GM12878 (cell line): ENCODE results near the gene PLPP3. TPM values are rescaled to one million over a fixed set of nuclear protein-coding genes. Genes with fewer than 3 reads are reported as not detected.
A peak's percentile ranks its signal among the peaks of the same experiment; 100 is the strongest.

Source experiments
- BHLHE40 ChIP-seq, 2 experiments: fragments of 450-650 bp in 1 of 2; IDR thresholded peaks; 2 replicates each; pipeline ENCODE4 v1.6.1; 2011 to 2017; ENCODE audit warnings: low read depth in 2 of 2, borderline replicate concordance in 1 of 2, improper control_type of control experiment in 1 of 2, low read length in 1 of 2, mild to moderate bottlenecking in 1 of 2
- DPF2 ChIP-seq: fragments of 450-650 bp; IDR thresholded peaks from 2 replicates; pipeline ENCODE4 v1.6.1; 2017; ENCODE audit warnings: mild to moderate bottlenecking
- FOS ChIP-seq: IDR thresholded peaks from 3 replicates; pipeline ENCODE4 v1.6.1; 2011; ENCODE audit warnings: borderline replicate concordance; ENCODE audit not compliant: insufficient read length; ENCODE audit errors: extremely low read depth
- IKZF1 ChIP-seq: fragments of 450-650 bp; conservative IDR thresholded peaks from 2 replicates; pipeline ENCODE4 v1.6.1; 2017; ENCODE audit warnings: antibody characterized with exemption, mild to moderate bottlenecking
- MEF2A ChIP-seq: IDR thresholded peaks from 2 replicates; pipeline ENCODE4 v1.6.1; 2011; ENCODE audit warnings: low read depth, mild to moderate bottlenecking, low read length, moderate library complexity; ENCODE audit not compliant: insufficient read depth
- MXI1 ChIP-seq: fragments of 150-350 bp; IDR thresholded peaks from 2 replicates; pipeline ENCODE4 v1.6.1; 2011; ENCODE audit warnings: low read depth, mild to moderate bottlenecking, inconsistent platforms, low read length, improper control_type of control experiment
- RELB ChIP-seq: fragments of 450-650 bp; IDR thresholded peaks from 2 replicates; pipeline ENCODE4 v1.6.1; 2017; ENCODE audit warnings: low read depth, mild to moderate bottlenecking, moderate library complexity
- SMARCA5 ChIP-seq: fragments of 450-650 bp; IDR thresholded peaks from 2 replicates; pipeline ENCODE4 v1.6.1; 2017; ENCODE audit warnings: mild to moderate bottlenecking
- TBL1XR1 ChIP-seq: IDR thresholded peaks from 2 replicates; pipeline ENCODE4 v1.6.1; 2012; ENCODE audit warnings: low read depth, low read length, improper control_type of control experiment
- polyA plus RNA-seq, 11 experiments: library from polyadenylated mRNA; depleted of rRNA in 4 of 11; unstranded in 6 of 11; stranded (reverse) in 5 of 11; fragments of >200 nt; fragmentation: Nextera tagmentation in 4 of 11; fragmentation: Illumina TruSeq in 1 of 11; extraction: Ambion mirVana in 4 of 11; extraction: Trizol in 1 of 11; gene quantifications; 1 replicate in 1 of 11; 2 replicates in 10 of 11; pipeline versions ENCODE4 v1.2.1 to v1.2.3, GENCODE V29; 2011 to 2016; ENCODE audit warnings: inconsistent platforms in 2 of 11, missing spikeins in 2 of 11, low read depth in 1 of 11
- total RNA-seq, 4 experiments: library from RNA; depleted of rRNA in 3 of 4; stranded (reverse); fragments of >200 nt in 3 of 4; fragmentation: Illumina TruSeq in 1 of 4; extraction: Trizol in 1 of 4; gene quantifications; 2 replicates each; pipeline versions ENCODE4 v1.2.1 to v1.2.3, GENCODE V29; 2013 to 2021
- TF ChIP-seq, protein P1 (sequence below): fragments of 450-650 bp; IDR thresholded peaks from 2 replicates; pipeline ENCODE4 v1.6.1; 2017; ENCODE audit warnings: borderline replicate concordance
- TF ChIP-seq, protein P2 (sequence below): fragments of 150-350 bp; IDR thresholded peaks from 2 replicates; pipeline ENCODE4 v1.6.1; 2016; ENCODE audit warnings: low read depth, low read length

Gene PLPP3
- total and polyA plus RNA-seq, 10 of the 15 experiments (the other 5 are each of a cell fraction or from before 2014, with no cell fraction given) = 6.4 to 26.8 (median 9.5) TPM

DNA sequence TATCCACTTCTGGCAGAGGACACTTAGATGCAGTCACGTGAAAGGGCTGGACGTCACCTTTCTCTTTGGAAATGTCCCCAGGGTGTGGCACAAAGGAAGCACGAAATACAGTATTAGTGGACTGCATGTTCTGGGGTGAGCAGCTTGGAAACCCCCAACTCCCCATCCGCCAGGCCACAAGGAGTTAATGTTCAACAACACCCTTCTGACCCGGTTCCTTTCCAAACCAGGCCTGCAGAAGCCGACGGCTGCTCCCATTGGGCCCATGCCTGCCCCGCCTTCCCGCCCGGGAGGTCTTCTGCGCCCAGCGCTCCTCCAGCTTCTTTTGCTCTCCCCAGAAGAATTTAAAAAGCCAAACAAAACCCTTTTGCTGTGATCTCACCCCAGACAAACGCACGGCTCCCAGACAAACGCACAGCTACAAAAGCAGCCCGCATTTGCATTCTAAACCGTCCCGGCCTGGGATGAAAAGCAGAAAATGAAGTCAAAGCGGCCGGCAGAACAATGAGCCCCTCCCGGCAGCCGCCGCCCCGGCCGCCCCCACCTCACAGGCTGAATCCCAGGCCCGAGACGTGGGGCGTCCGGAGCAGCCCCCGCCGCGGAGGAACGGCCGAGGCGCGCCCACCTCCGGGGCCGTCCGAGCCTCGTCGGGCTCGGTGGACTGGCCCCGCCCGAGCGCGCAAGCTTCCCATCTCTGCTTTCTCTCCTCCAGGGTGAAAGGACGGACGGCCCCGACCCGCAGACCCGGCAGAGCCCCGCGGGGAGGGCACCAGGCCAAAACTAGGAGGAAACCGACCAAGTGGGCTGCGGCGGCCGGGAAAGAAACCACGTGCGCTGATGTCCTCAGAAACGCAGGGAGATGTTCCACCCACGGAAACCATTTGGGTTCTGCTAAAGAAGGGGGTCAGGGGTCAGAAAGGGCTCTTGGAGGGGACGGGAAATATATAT is 101.9 kb downstream of the PLPP3 start (continued):
- TF ChIP-seq IKZF1 (peak; percentile 83), SMARCA5 (no peak), BHLHE40 (IDR thresholded peaks at IDR 0.05; ENCODE audit: borderline replicate concordance in 1 of 2, low read depth in 2 of 2, low read length in 1 of 2) (peak; percentile 73 to 89), TBL1XR1 (no peak), MXI1 (no peak), DPF2 (peak; percentile 45), RELB (peak; percentile 75), FOS (no peak), MEF2A (no peak)
- TF ChIP-seq, protein P1, sequence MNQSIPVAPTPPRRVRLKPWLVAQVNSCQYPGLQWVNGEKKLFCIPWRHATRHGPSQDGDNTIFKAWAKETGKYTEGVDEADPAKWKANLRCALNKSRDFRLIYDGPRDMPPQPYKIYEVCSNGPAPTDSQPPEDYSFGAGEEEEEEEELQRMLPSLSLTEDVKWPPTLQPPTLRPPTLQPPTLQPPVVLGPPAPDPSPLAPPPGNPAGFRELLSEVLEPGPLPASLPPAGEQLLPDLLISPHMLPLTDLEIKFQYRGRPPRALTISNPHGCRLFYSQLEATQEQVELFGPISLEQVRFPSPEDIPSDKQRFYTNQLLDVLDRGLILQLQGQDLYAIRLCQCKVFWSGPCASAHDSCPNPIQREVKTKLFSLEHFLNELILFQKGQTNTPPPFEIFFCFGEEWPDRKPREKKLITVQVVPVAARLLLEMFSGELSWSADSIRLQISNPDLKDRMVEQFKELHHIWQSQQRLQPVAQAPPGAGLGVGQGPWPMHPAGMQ = no peak
- TF ChIP-seq, protein P2, sequence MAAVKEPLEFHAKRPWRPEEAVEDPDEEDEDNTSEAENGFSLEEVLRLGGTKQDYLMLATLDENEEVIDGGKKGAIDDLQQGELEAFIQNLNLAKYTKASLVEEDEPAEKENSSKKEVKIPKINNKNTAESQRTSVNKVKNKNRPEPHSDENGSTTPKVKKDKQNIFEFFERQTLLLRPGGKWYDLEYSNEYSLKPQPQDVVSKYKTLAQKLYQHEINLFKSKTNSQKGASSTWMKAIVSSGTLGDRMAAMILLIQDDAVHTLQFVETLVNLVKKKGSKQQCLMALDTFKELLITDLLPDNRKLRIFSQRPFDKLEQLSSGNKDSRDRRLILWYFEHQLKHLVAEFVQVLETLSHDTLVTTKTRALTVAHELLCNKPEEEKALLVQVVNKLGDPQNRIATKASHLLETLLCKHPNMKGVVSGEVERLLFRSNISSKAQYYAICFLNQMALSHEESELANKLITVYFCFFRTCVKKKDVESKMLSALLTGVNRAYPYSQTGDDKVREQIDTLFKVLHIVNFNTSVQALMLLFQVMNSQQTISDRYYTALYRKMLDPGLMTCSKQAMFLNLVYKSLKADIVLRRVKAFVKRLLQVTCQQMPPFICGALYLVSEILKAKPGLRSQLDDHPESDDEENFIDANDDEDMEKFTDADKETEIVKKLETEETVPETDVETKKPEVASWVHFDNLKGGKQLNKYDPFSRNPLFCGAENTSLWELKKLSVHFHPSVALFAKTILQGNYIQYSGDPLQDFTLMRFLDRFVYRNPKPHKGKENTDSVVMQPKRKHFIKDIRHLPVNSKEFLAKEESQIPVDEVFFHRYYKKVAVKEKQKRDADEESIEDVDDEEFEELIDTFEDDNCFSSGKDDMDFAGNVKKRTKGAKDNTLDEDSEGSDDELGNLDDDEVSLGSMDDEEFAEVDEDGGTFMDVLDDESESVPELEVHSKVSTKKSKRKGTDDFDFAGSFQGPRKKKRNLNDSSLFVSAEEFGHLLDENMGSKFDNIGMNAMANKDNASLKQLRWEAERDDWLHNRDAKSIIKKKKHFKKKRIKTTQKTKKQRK = no peak
